ENCODE data around the gene HAPSTR1. TPM values are rescaled to one million over a fixed set of nuclear protein-coding genes. Genes with fewer than 3 reads are reported as not detected.
A peak's percentile ranks its signal among the peaks of the same experiment; 100 is the strongest.

Gene HAPSTR1
- total RNA-seq, 6 experiments from 2014 or later = 65.0 to 77.4 (median 72.0) TPM

- no peak for DNase-seq
- Mint-ChIP-seq H3K27ac (no peak overlapping the region; the same call in 1 of the 2 replicates), H3K27me3 (ENCODE audit: insufficient read depth) (no peaks in the 10 kb centered on the region), H3K4me3 (no peak overlapping the region), H3K4me1 (ENCODE audit: low read depth) (peaks cover 22% of the 10 kb centered on the region), H3K9me3 (no peaks in the 10 kb centered on the region), H3K36me3 (ENCODE audit: low read depth) (no peaks in the 10 kb centered on the region)
- TF ChIP-seq CTCF (IDR thresholded peaks at IDR 0.05) = no peak
Observed at GRCh38 chr16:9061358-9061813, 30.1 kb upstream of the HAPSTR1 start.

GRCh38 chr16:9062301-9062700 lies 29.1 kb upstream of the HAPSTR1 start:
- no peaks in the 10 kb centered on the region for H3K36me3 Mint-ChIP-seq (ENCODE audit: low read depth)
- peaks cover 22% of the 10 kb centered on the region for H3K4me1 Mint-ChIP-seq (ENCODE audit: low read depth)
- no peaks in the 10 kb centered on the region for H3K27me3 Mint-ChIP-seq (ENCODE audit: insufficient read depth)
- no peaks in the 10 kb centered on the region for H3K9me3 Mint-ChIP-seq
- no peak overlapping the region for H3K27ac Mint-ChIP-seq
- no peak for TF ChIP-seq CTCF (IDR thresholded peaks at IDR 0.05)
- H3K4me3 Mint-ChIP-seq = no peak overlapping the region
- no peak for DNase-seq

GRCh38 chr16:9065077-9065476 lies 26.4 kb upstream of the HAPSTR1 start:
- Mint-ChIP-seq H3K4me3 (no peak overlapping the region), H3K27ac (no peak overlapping the region), H3K27me3 (ENCODE audit: insufficient read depth) (no peaks in the 10 kb centered on the region), H3K36me3 (ENCODE audit: low read depth) (peaks cover 10% of the 10 kb centered on the region), H3K4me1 (ENCODE audit: low read depth) (peaks cover 30% of the 10 kb centered on the region), H3K9me3 (peaks cover 12% of the 10 kb centered on the region; the same call in 1 of the 2 replicates)
- TF ChIP-seq CTCF (IDR thresholded peaks at IDR 0.05) = no peak
- no peak for DNase-seq

DNA sequence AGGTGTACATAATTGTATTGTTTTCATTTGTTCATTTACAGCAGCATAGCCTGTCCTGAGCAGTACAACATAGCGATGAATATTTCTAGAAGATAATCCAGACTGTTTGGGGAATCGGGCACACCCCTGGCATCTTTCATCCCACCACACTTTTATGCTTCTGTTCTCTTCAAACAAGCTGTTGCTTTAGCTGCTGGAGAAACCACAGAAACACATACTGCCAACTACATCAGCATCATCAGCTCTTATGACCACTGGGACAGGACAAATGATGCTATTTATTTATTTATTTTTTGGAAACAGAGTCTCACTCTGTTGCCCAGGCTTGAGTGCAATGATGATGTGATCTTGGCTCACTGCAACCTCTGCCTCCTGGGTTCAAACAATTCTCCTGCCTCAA lies 22.6 kb upstream of the HAPSTR1 start:
- Mint-ChIP-seq H3K4me3 (no peak overlapping the region), H3K27me3 (ENCODE audit: insufficient read depth) (no peaks in the 10 kb centered on the region), H3K4me1 (ENCODE audit: low read depth) (peaks cover 31% of the 10 kb centered on the region), H3K36me3 (ENCODE audit: low read depth) (peaks cover 10% of the 10 kb centered on the region), H3K9me3 (peaks cover 13% of the 10 kb centered on the region; the same call in 1 of the 2 replicates), H3K27ac (peak overlapping the region; percentile 89)
- no peak for TF ChIP-seq CTCF (IDR thresholded peaks at IDR 0.05)
- no peak for DNase-seq

- H3K36me3 Mint-ChIP-seq (ENCODE audit: low read depth) = peaks cover 10% of the 10 kb centered on the region
- H3K4me3 Mint-ChIP-seq = no peak overlapping the region
Observed at GRCh38 chr16:9070254-9070653, 21.2 kb upstream of the HAPSTR1 start.

More at GRCh38 chr16:9070254-9070653, 21.2 kb upstream of the HAPSTR1 start:
- Mint-ChIP-seq H3K27ac (no peak overlapping the region), H3K9me3 (peaks cover 13% of the 10 kb centered on the region; the same call in 1 of the 2 replicates), H3K4me1 (ENCODE audit: low read depth) (peaks cover 32% of the 10 kb centered on the region), H3K27me3 (ENCODE audit: insufficient read depth) (no peaks in the 10 kb centered on the region)
- no peak for TF ChIP-seq CTCF (IDR thresholded peaks at IDR 0.05)
- DNase-seq = no peak

All from HFFc6 (cell line).